Measurements from ENCODE around the gene INPP1. TPM values are rescaled to one million over a fixed set of nuclear protein-coding genes. Genes with fewer than 3 reads are reported as not detected.
"Not testable (repeated sequence)": the region's sequence is repeated elsewhere in the genome, so short reads cannot be mapped to it uniquely, and the experiment has no call there.

INPP1 gene
- total RNA-seq (2014; rRNA removed) (4.0 and 5.6 TPM in 2 replicates), Bru-seq, nascent RNA (percentile 60 among the genes with signal in this experiment), BruChase-seq, experiment 1, labeled RNA remaining after a 6-hour chase (percentile 66 among the genes with signal in this experiment), BruChase-seq, experiment 2, labeled RNA remaining after a 2-hour chase (percentile 62 among the genes with signal in this experiment)
- long read RNA-seq, transcript INPP1-202 (7 exons, 2,162 nt), result minor isoform, 6 of 39 reads
- long read RNA-seq, transcript INPP1-201 (6 exons, 1,919 nt), result major isoform, 22 of 39 reads
- long read RNA-seq, partial matches to known transcripts, result 0 of 39 reads
- long read RNA-seq, other reads (novel, unspliced or antisense), result 10 of 39 reads

DNA sequence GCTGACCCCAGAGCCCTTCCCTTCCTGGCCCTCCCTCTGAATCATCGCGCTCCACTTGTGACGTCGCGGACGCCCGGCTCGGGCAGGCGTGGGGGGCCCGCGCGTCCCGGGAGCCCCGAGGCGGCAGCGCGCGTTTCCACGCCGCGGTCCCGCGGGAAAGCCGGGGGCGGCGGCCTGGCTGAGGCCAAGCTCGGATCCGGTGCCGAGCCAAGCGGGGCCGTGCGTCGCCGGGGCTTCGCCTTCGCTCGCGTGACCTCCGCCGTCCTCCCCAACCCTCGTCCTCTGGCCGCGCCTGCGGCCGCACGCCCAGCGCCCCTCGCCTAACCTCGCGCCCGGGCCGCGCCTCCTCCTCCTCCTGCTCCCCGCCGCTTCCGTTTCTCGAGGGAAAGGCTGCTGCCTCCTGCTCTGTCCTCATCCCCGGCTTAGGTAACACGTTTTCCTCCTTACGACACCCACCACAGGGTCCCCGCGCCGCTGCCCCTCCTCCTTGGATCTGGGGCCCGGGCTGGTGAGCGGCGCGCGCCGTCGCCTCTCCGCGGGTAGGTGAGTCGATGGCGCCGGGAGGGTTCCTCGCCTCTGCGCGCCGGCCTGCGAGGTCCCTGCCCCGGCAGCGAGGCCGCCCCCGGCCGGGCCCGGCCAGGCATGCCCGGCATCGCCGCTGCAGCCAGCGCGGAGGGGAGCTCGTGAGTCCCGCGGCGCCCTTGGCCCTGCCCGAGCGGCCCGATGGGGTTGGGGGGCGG, at the start of gene INPP1:
INPP1 (plus strand) TSS at position 54 of the 740 bp plus-strand sequence. CDS start 16,514 bp downstream, outside the sequence.
- H3K4me2 ChIP-seq (ENCODE audit: low read length), result peak within 1 kb of the TSS; percentile 97
- H3K9ac ChIP-seq (ENCODE audit: low read length), result peak within 1 kb of the TSS; percentile 74
- no peaks in the 10 kb centered on the region for H3K9me2 ChIP-seq (replicated peaks; ENCODE audit: low read length)
- H3K4me3 ChIP-seq (ENCODE audit: low read length), result peak within 1 kb of the TSS; percentile 94
- no peaks in the 10 kb centered on the region for H3K9me3 ChIP-seq (ENCODE audit: low read length)
- ATAC-seq (peak; percentile 67), DNase-seq (peak; percentile 46)
- peak within 1 kb of the TSS; percentile 99 for H2AFZ ChIP-seq (ENCODE audit: low read length)
- no peaks in the 10 kb centered on the region for H3K27me3 ChIP-seq (ENCODE audit: low read length)
- H4K20me1 ChIP-seq (ENCODE audit: low read length), result no peaks in the 10 kb centered on the region
- H3F3A ChIP-seq (ENCODE audit: low read length, unreplicated experiment), result no peaks in the 10 kb centered on the region
- H3K36me3 ChIP-seq (ENCODE audit: low read depth, low read length), result no peaks in the 10 kb centered on the region
- TF ChIP-seq EZH2 (IDR thresholded peaks at IDR 0.05; ENCODE audit: low read length, unreplicated experiment) (no peak), CTCF (conservative IDR thresholded peaks at IDR 0.05; ENCODE audit: low read depth, low read length) (no peak), EZH2phosphoT487 (IDR thresholded peaks at IDR 0.05; ENCODE audit: borderline replicate concordance, low read length) (peak; percentile 47; the same call in 1 of the 2 replicates)
- peaks cover 9% of the 10 kb centered on the region for H3K4me1 ChIP-seq (ENCODE audit: insufficient read depth, low read length)
- H3K79me2 ChIP-seq (ENCODE audit: low read length), result peaks cover 18% of the 10 kb centered on the region
- CTCF ChIA-PET, result interaction anchor here (0.8 kb wide), 1 partner anchor 36 kb away, joined by 3 read pairs; no protein-coding TSS in a partner anchor
- peak within 1 kb of the TSS; percentile 50 for H3K27ac ChIP-seq (ENCODE audit: low read length)
- POLR2A ChIA-PET (ENCODE audit: unreplicated experiment), result interaction anchor here (0.7 kb wide), 1 partner anchor 315 kb away, joined by 4 read pairs; no protein-coding TSS in a partner anchor
- intact Hi-C loops (cut with micrococcal nuclease), result loop anchor here (1.0 to 2.0 kb wide), 2 partner anchors 29 to 167 kb away; no protein-coding TSS in a partner anchor
- no TSS peak for BruUV-seq (replicated peaks)

GRCh38 chr2:190297880-190298279, 45.5 kb upstream of the INPP1 start:
- H3K4me2 ChIP-seq (ENCODE audit: low read length); H2AFZ ChIP-seq (ENCODE audit: low read length); H3K9me3 ChIP-seq (ENCODE audit: low read length); intact Hi-C loops (cut with micrococcal nuclease); H3F3A ChIP-seq (ENCODE audit: low read length, unreplicated experiment); POLR2A ChIA-PET (ENCODE audit: unreplicated experiment); DNase-seq; BruUV-seq (replicated peaks); H3K4me1 ChIP-seq (ENCODE audit: insufficient read depth, low read length); H3K4me3 ChIP-seq (ENCODE audit: low read length); H3K27ac ChIP-seq (ENCODE audit: low read length); H3K27me3 ChIP-seq (ENCODE audit: low read length); ATAC-seq; H3K9me2 ChIP-seq (replicated peaks; ENCODE audit: low read length); H4K20me1 ChIP-seq (ENCODE audit: low read length); H3K9ac ChIP-seq (ENCODE audit: low read length); H3K79me2 ChIP-seq (ENCODE audit: low read length); H3K36me3 ChIP-seq (ENCODE audit: low read depth, low read length); CTCF ChIA-PET: not testable (repeated sequence)

GRCh38 chr2:190301032-190301431, 42.4 kb upstream of the INPP1 start:
- H3K9me3 ChIP-seq (ENCODE audit: low read length), result no peaks in the 10 kb centered on the region
- H3K27ac ChIP-seq (ENCODE audit: low read length), result no peak overlapping the region
- intact Hi-C loops (cut with micrococcal nuclease), result no loop called here
- H3K9ac ChIP-seq (ENCODE audit: low read length), result no peak overlapping the region
- BruUV-seq (replicated peaks), result no TSS peak
- ATAC-seq, result no peak
- ChIA-PET POLR2A (ENCODE audit: unreplicated experiment) (no interaction called here), CTCF (no interaction called here)
- no peaks in the 10 kb centered on the region for H4K20me1 ChIP-seq (ENCODE audit: low read length)
- no peaks in the 10 kb centered on the region for H3K27me3 ChIP-seq (ENCODE audit: low read length)
- no peak for TF ChIP-seq EZH2 (IDR thresholded peaks at IDR 0.05; ENCODE audit: low read length, unreplicated experiment)
- TF ChIP-seq EZH2phosphoT487 (IDR thresholded peaks at IDR 0.05; ENCODE audit: borderline replicate concordance, low read length), result no peak
- no peak for TF ChIP-seq CTCF (conservative IDR thresholded peaks at IDR 0.05; ENCODE audit: low read depth, low read length)
- no peaks in the 10 kb centered on the region for H3K4me1 ChIP-seq (ENCODE audit: insufficient read depth, low read length)
- no peaks in the 10 kb centered on the region for H3K79me2 ChIP-seq (ENCODE audit: low read length)
- H3K36me3 ChIP-seq (ENCODE audit: low read depth, low read length), result no peaks in the 10 kb centered on the region; the same call in 1 of the 2 replicates
- no peak for DNase-seq
- H3K4me2 ChIP-seq (ENCODE audit: low read length), result no peak overlapping the region
- H2AFZ ChIP-seq (ENCODE audit: low read length), result no peak overlapping the region
- H3K4me3 ChIP-seq (ENCODE audit: low read length), result no peak overlapping the region
- H3F3A ChIP-seq (ENCODE audit: low read length, unreplicated experiment), result no peaks in the 10 kb centered on the region
- H3K9me2 ChIP-seq (replicated peaks; ENCODE audit: low read length), result no peaks in the 10 kb centered on the region

Data from PC-3 (cell line).